HG02981 (cell line): Measurements from ENCODE around the gene PSRC1.
"Not testable (repeated sequence)": the region's sequence is repeated elsewhere in the genome, so short reads cannot be mapped to it uniquely, and the experiment has no call there.

ENCODE experiments used
- ATAC-seq: cut with Tn5 transposase; IDR thresholded peaks from one replicate; pipeline ENCODE4 v1.9.1; 2021; ENCODE audit warnings: mild to moderate bottlenecking, moderate library complexity; ENCODE audit not compliant: unreplicated experiment

PSRC1 gene

DNA sequence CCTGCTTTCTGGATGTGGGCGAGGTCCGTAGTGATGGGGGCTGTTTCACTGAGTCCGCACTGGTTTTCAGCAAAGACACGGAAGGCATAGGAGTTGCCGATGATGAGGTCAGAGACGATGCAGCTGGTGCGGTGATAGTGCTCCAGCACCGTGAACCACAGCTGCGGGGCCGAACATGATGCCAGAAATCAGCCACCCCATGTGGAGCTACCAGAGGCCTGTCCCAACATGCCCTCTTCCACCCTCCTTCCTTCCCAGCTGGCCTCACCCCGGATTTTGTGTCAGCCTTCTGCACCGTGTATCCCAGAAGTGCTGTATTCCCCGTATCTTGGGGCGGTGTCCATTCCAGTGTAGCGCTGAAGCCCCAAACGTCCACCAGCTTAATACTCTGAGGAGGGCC is 13.8 kb upstream of the PSRC1 start:
- no peak for ATAC-seq

DNA sequence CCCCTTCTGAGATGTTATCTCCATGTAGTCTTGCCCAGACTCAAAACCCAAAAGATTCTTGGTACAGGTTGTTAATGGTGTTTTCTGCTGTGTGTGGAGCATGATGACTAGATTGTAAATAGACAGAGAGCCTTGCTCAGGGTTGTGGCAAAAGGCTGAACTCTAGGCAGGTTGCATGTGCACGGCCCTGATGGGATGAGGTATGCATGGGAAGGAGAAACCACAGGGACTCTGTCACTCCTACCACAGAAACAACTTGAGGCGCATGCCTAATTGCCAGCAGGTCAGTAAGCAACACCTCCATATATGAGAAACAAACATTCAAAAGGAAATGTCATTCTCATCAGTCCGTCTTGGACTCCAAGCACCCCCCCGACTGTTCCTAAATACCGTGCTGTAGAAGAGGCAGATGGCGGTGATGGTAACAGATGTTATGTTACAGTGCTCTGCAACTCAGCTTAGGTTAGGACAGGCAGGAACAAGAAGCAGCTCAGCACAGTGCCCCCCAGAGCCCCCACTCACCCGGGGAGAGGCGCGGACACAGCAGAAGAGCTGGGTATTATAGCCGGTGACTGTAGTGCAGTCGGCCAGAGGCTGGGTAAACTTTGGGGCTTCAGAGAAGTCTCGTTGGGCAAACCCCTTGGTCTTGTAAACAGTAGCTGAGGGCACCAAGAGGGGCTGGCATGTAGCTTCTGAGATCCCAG is 12.9 kb upstream of the PSRC1 start:
- no peak for ATAC-seq

GRCh38 chr1:109294481-109294880 is 11.5 kb upstream of the PSRC1 start:
- ATAC-seq = no peak

GRCh38 chr1:109293026-109293425 is 10.1 kb upstream of the PSRC1 start:
- ATAC-seq = no peak

DNA sequence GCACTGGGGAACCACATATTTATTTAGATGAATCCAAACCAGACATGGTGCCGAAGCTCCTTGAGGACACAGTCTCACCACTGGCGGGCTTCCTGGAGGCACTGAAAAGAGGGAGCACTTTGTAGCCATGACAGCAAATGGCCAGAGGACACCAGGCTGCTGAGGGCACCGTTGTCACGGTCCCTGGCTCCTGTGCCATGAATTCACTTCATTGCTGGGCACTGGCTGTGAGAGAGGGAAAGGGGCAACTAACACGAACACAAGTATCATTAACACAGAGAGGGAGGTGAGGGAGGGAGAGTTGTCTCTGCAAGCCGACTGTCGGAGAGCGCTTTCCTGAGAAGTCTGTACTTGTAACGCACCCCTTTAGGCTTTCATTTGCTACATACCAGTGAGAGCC is 9.4 kb upstream of the PSRC1 start:
- no peak for ATAC-seq

DNA sequence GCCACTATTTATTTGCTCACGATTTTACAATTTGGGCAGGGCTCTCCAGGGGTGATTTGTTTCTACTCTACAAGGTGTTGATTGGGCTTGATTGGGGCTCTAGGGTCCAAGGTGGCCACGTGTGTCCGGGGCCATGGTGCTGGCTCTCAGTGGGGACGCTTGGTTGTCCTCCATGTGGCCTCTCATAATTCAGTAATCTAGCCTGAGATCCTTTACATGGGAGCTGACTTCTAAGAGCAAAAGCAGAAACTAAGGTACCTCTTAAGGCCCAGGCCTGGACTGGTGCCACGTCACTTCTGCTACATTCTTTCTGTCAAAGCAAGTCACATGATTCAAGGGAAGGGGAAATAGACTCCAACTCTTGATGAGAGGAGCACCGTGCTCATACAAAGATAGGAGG is 8.1 kb upstream of the PSRC1 start:
- ATAC-seq = no peak

DNA sequence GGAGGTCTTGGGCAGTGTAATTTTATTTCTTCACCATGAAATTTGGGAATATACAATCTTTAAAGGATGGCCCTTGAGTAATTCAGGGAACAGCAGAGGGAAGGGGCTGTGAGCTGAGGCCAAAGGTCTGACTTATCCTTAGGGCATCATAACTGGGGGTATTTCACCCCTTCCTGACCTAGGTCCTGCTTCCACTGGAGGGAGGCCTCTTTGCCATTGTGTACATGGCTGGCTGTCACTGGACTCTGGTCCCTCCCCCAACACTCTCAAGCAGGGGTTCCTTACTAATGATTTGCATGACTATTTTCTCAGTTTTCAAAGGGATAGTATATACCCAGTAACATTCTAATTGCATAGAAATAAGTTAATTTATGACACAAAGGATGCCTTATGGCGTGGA is 7.2 kb upstream of the PSRC1 start:
- no peak for ATAC-seq

- ATAC-seq = not testable (repeated sequence)
Observed at GRCh38 chr1:109286762-109287161, 3.8 kb upstream of the PSRC1 start.

GRCh38 chr1:109283748-109284600 is 1.0 kb upstream of the PSRC1 start:
- no peak for ATAC-seq

- ATAC-seq = no peak
Observed at GRCh38 chr1:109282497-109282951, 421 bp downstream of the PSRC1 start.

- ATAC-seq = no peak
Observed at GRCh38 chr1:109281680-109282496, 1.1 kb downstream of the PSRC1 start.

- ATAC-seq = no peak
Observed at GRCh38 chr1:109280862-109281261, 2.1 kb downstream of the PSRC1 start.

- ATAC-seq = no peak
Observed at GRCh38 chr1:109279615-109280278, 3.2 kb downstream of the PSRC1 start.

DNA sequence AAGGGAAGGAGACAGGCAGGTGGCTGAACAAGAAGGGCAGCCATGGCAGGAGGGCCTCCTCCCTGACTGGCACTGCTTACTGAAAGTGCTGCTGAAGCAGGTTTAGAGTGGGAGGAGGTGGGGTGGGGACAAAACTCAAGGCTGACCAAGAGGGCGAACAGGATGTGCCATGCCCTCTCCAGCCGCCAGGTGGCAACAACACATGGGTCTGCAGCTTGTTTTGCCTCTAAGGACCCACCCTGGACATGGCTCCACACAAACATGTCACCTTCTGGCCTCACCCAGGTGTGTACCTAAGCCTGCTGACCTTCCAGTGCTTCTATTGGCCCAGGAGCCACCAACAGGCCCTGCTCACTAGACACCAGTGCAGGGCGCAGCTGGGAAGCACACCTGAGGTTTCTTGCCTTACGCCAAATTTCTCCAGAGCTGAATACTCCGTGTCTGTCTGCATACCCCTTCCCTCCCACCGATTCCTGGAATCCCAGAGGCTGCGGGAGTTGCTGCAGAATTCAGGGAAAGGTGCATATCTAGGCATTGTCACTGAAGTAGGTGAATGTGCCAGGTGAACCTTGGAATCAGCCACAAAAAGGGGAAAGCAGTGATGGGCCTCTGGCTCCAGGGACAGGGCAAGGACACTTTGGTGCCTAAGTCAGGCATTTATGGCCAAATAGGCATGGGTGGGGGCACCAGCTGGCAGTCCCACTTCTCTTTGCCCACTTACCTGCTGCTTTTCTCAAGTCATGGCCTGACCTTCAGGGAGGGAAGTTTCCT is 5.3 kb downstream of the PSRC1 start:
- ATAC-seq = peak; percentile 70

DNA sequence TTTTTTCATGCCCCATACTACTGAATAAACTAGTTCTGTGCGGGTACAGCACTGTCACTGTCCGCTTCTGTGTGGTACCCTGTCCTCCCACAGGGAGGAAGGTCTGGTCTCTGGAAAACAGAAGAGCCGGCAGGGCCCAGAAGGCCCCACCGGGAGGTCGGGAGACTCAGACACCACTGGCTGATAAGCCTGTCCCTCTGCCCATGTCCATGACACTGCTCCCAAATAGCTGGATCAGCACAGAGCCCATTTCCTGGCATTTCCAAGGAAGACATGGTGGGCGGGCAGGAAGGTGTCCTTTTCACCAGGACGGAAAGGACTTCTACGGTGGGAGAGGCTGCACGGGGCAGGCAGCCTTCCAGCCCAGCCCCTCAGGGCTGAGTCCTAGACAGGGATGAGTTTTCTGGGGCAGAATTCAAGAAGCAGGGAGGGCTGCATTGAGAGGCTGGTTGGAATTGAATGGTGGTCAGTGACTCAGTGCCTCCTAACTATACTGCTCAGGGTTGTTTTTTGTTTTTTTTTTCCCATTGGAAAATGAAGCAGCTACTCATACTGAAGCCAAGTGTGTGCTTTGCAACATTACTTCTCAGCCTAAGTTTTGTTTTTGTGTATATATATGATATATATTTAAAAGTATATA is 7.1 kb downstream of the PSRC1 start:
- ATAC-seq = no peak

DNA sequence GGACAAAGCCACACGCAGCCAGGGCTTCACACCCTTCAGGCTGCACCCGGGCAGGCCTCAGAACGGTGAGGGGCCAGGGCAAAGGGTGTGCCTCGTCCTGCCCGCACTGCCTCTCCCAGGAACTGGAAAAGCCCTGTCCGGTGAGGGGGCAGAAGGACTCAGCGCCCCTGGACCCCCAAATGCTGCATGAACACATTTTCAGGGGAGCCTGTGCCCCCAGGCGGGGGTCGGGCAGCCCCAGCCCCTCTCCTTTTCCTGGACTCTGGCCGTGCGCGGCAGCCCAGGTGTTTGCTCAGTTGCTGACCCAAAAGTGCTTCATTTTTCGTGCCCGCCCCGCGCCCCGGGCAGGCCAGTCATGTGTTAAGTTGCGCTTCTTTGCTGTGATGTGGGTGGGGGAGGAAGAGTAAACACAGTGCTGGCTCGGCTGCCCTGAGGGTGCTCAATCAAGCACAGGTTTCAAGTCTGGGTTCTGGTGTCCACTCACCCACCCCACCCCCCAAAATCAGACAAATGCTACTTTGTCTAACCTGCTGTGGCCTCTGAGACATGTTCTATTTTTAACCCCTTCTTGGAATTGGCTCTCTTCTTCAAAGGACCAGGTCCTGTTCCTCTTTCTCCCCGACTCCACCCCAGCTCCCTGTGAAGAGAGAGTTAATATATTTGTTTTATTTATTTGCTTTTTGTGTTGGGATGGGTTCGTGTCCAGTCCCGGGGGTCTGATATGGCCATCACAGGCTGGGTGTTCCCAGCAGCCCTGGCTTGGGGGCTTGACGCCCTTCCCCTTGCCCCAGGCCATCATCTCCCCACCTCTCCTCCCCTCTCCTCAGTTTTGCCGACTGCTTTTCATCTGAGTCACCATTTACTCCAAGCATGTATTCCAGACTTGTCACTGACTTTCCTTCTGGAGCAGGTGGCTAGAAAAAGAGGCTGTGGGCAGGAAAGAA is 8.1 kb downstream of the PSRC1 start:
- ATAC-seq = no peak

GRCh38 chr1:109273570-109274288 is 9.2 kb downstream of the PSRC1 start:
- no peak for ATAC-seq
